ENCODE measurements around the gene RNF13. TPM values are rescaled to one million over a fixed set of nuclear protein-coding genes. Genes with fewer than 3 reads are reported as not detected.

The RNF13 gene
- total and polyA plus RNA-seq, 2 donors (not counting 3 experiments of a cell fraction or from before 2014, with no cell fraction given), result 16.4 to 27.1 TPM

- TF ChIP-seq GATA2 (IDR thresholded peaks at IDR 0.05; ENCODE audit: insufficient read depth, insufficient read length, low read depth, low read length), result no peak
- no peak for TF ChIP-seq POLR2AphosphoS5 (IDR thresholded peaks at IDR 0.05; ENCODE audit: insufficient read depth, low read depth, low read length)
- TF ChIP-seq JUN (IDR thresholded peaks at IDR 0.05; ENCODE audit: borderline replicate concordance, insufficient read depth, insufficient read length, low read depth), result no peak
- no peak for TF ChIP-seq MYC (IDR thresholded peaks at IDR 0.05; ENCODE audit: low read depth, low read length)
- TF ChIP-seq, protein P1, sequence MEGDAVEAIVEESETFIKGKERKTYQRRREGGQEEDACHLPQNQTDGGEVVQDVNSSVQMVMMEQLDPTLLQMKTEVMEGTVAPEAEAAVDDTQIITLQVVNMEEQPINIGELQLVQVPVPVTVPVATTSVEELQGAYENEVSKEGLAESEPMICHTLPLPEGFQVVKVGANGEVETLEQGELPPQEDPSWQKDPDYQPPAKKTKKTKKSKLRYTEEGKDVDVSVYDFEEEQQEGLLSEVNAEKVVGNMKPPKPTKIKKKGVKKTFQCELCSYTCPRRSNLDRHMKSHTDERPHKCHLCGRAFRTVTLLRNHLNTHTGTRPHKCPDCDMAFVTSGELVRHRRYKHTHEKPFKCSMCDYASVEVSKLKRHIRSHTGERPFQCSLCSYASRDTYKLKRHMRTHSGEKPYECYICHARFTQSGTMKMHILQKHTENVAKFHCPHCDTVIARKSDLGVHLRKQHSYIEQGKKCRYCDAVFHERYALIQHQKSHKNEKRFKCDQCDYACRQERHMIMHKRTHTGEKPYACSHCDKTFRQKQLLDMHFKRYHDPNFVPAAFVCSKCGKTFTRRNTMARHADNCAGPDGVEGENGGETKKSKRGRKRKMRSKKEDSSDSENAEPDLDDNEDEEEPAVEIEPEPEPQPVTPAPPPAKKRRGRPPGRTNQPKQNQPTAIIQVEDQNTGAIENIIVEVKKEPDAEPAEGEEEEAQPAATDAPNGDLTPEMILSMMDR (IDR thresholded peaks at IDR 0.05; ENCODE audit: extremely low read depth in 1 of 2, insufficient read depth in 1 of 2, low read depth in 1 of 2, low read length in 2 of 2), result no peak
- no peak for TF ChIP-seq POLR2A (IDR thresholded peaks at IDR 0.05; ENCODE audit: low read depth, low read length)
- TF ChIP-seq FOS (IDR thresholded peaks at IDR 0.05; ENCODE audit: borderline replicate concordance, insufficient read depth, low read length), result no peak
- no peak for TF ChIP-seq EZH2 (IDR thresholded peaks at IDR 0.05; ENCODE audit: borderline replicate concordance, low read depth, low read length, severe bottlenecking)
- TF ChIP-seq, protein P2, sequence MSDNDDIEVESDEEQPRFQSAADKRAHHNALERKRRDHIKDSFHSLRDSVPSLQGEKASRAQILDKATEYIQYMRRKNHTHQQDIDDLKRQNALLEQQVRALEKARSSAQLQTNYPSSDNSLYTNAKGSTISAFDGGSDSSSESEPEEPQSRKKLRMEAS (IDR thresholded peaks at IDR 0.05; ENCODE audit: insufficient read depth, insufficient read length), result no peak
- BruUV-seq (replicated peaks), result no TSS peak
- no peak for FAIRE-seq
- CTCF ChIA-PET, result interaction anchor here (0.9 kb wide), 1 partner anchor 17 kb away, joined by 3 read pairs; no protein-coding TSS in a partner anchor
- no peaks in the 10 kb centered on the region for H3K27me3 ChIP-seq (ENCODE audit: control insufficient read depth in 2 of 2, insufficient read depth in 2 of 2, low read length in 2 of 2)
- no peaks in the 10 kb centered on the region for H3K36me3 ChIP-seq (ENCODE audit: control insufficient read depth in 2 of 2, extremely low read depth in 1 of 2, insufficient read depth in 2 of 2, low read length in 2 of 2)
- no peak overlapping the region for H3K27ac ChIP-seq (ENCODE audit: insufficient read depth, low read depth, low read length)
- H3K4me1 ChIP-seq (ENCODE audit: control insufficient read depth, extremely low read depth, insufficient read depth, low read length), result no peaks in the 10 kb centered on the region
- no peaks in the 10 kb centered on the region for H3K9me1 ChIP-seq (replicated peaks; ENCODE audit: control insufficient read depth, extremely low read depth, insufficient read depth, low read length)
- intact Hi-C loops (cut with micrococcal nuclease), result no loop called here
- POLR2A ChIA-PET, result no interaction called here
- no peaks in the 10 kb centered on the region for H4K20me1 ChIP-seq (replicated peaks; ENCODE audit: control insufficient read depth, extremely low read depth, insufficient read depth, low read length)
- dilution Hi-C loops (cut with MboI; ENCODE audit: extremely low pct_ligation_motif_present, low sequenced_read_pairs), result no loop called here
- no peak overlapping the region for H3K9ac ChIP-seq (replicated peaks; ENCODE audit: extremely low read depth, insufficient read depth, low read length)
- no peak overlapping the region for H3K4me3 ChIP-seq (replicated peaks in 1 of 3; ENCODE audit: insufficient read depth in 1 of 3, low read depth in 1 of 3, low read length in 3 of 3)
- no peaks in the 10 kb centered on the region for H3K79me2 ChIP-seq (ENCODE audit: control insufficient read depth, insufficient read depth, low read length)
- no peak for DNase-seq (ENCODE audit: low read depth, low spot score)
- no peaks in the 10 kb centered on the region for H3K9me3 ChIP-seq (replicated peaks; ENCODE audit: control insufficient read depth, insufficient read depth, low read length)
- H3K4me2 ChIP-seq (ENCODE audit: insufficient read depth, low read length), result no peak overlapping the region
- no peak overlapping the region for H2AFZ ChIP-seq (ENCODE audit: low read depth, low read length)
These were observed 106.5 kb downstream of the RNF13 start for GRCh38 chr3:149919509-149919908.

Data from endothelial cell of umbilical vein (primary cell).